Urinary bladder (tissue), 4 donors: ENCODE data around the gene PANK2. TPM values are rescaled to one million over a fixed set of nuclear protein-coding genes. Genes with fewer than 3 reads are reported as not detected.
"Not testable (repeated sequence)": the region's sequence is repeated elsewhere in the genome, so short reads cannot be mapped to it uniquely, and the experiment has no call there.

Experiments used
- DNase-seq: peaks from one replicate; pipeline ENCODE4 v3.0.0-alpha.2; 2015; ENCODE audit errors: extremely low spot score
- H3K27ac ChIP-seq: one replicate; pipeline ENCODE4 v1.5.1; 2013; ENCODE audit warnings: low read depth, mild to moderate bottlenecking, moderate library complexity
- H3K36me3 ChIP-seq: one replicate; pipeline ENCODE4 v1.6.1; 2013; ENCODE audit warnings: mild to moderate bottlenecking, moderate library complexity; ENCODE audit not compliant: insufficient read depth
- H3K4me1 ChIP-seq: one replicate; pipeline ENCODE4 v1.6.1; 2013; ENCODE audit warnings: mild to moderate bottlenecking, moderate library complexity; ENCODE audit not compliant: insufficient read depth
- H3K4me3 ChIP-seq: one replicate; pipeline ENCODE4 v1.5.1; 2013; ENCODE audit warnings: low read depth, low read length
- WGBS: extraction: QIAGEN DNeasy Blood & Tissue Kit; methylation state at CpG from one replicate; pipeline ENCODE4 v1.1.7; 2013; 5-methylcytosine and 5-hydroxymethylcytosine counted together
- polyA plus RNA-seq: library from polyadenylated mRNA; stranded (reverse); fragments of 200-250 nt; gene quantifications from one replicate; pipeline ENCODE4 v1.2.3, GENCODE V29; 2013
- total RNA-seq: library from RNA; depleted of rRNA; stranded (reverse); fragments of >200 nt; gene quantifications from one replicate; pipeline ENCODE4 v1.2.3, GENCODE V29; 2014
- donor health status: healthy with polysubstance abuse.
- donor health status: healthy.

PANK2 gene
- total RNA-seq = 53.4 TPM
- 22.1 TPM for polyA plus RNA-seq

GRCh38 chr20:3888622-3889488, at the start of gene PANK2:
TSS of gene PANK2 (plus strand) at chr20:3889387.
- peak; percentile 98 for DNase-seq
- Histone ChIP-seq H3K4me3 (peak within 1 kb of the TSS; percentile 93), H3K36me3 (no peaks in the 10 kb centered on the region), H3K4me1 (peaks cover 5% of the 10 kb centered on the region), H3K27ac (peak within 1 kb of the TSS; percentile 93)
- under 1% methylated on average over 72 of the region's 72 CpGs for WGBS

GRCh38 chr20:3840201-3840600, 49.0 kb upstream of the PANK2 start:
- DNase-seq, H3K4me3 ChIP-seq, H3K36me3 ChIP-seq, H3K4me1 ChIP-seq, H3K27ac ChIP-seq: not testable (repeated sequence)
- WGBS = 95% methylated on average over 7 of the region's 7 CpGs

GRCh38 chr20:3842348-3842930, 46.7 kb upstream of the PANK2 start:
- H3K36me3 ChIP-seq = no peaks in the 10 kb centered on the region
- no peak overlapping the region for H3K27ac ChIP-seq
- DNase-seq = no peak
- no peaks in the 10 kb centered on the region for H3K4me1 ChIP-seq
- WGBS = 82% methylated on average over 7 of the region's 7 CpGs
- no peak overlapping the region for H3K4me3 ChIP-seq

- H3K27ac ChIP-seq = no peak overlapping the region
- H3K4me3 ChIP-seq = no peak overlapping the region
- no peaks in the 10 kb centered on the region for H3K4me1 ChIP-seq
- H3K36me3 ChIP-seq = no peaks in the 10 kb centered on the region
- DNase-seq = no peak
- 60% methylated on average over 5 of the region's 5 CpGs for WGBS
These were observed 45.7 kb upstream of the PANK2 start for GRCh38 chr20:3843490-3843889.

GRCh38 chr20:3843990-3844619, 45.1 kb upstream of the PANK2 start:
- H3K4me1 ChIP-seq, H3K4me3 ChIP-seq, DNase-seq, H3K27ac ChIP-seq, H3K36me3 ChIP-seq: not testable (repeated sequence)
- WGBS = 96% methylated on average over 9 of the region's 9 CpGs

GRCh38 chr20:3846378-3846739, 42.8 kb upstream of the PANK2 start:
- peak overlapping the region; percentile 90 for H3K4me3 ChIP-seq
- no peaks in the 10 kb centered on the region for H3K36me3 ChIP-seq
- DNase-seq = no peak
- peak overlapping the region; percentile 87 for H3K27ac ChIP-seq
- H3K4me1 ChIP-seq = no peaks in the 10 kb centered on the region
- 0% methylated on average over 22 of the region's 22 CpGs for WGBS

- under 1% methylated on average over 72 of the region's 72 CpGs for WGBS
- DNase-seq = peak; percentile 18
- H3K4me1 ChIP-seq = no peaks in the 10 kb centered on the region
- peak within 1 kb of the TSS; percentile 92 for H3K27ac ChIP-seq
- no peaks in the 10 kb centered on the region for H3K36me3 ChIP-seq
- H3K4me3 ChIP-seq = peak within 1 kb of the TSS; percentile 90
These were observed 42.3 kb upstream of the PANK2 start, which contains the start of gene MAVS for GRCh38 chr20:3846740-3847428. TSS of gene MAVS (plus strand) at chr20:3846834. CDS start at chr20:3854625, 7,791 bp downstream.

- Histone ChIP-seq H3K4me3 (peak overlapping the region; percentile 90), H3K4me1 (no peaks in the 10 kb centered on the region), H3K36me3 (no peaks in the 10 kb centered on the region), H3K27ac (no peak overlapping the region)
- no peak for DNase-seq
- WGBS = 21% methylated on average over 8 of the region's 8 CpGs
These were observed 41.7 kb upstream of the PANK2 start for GRCh38 chr20:3847429-3847940.

GRCh38 chr20:3848565-3848964, 40.6 kb upstream of the PANK2 start:
- Histone ChIP-seq H3K27ac (no peak overlapping the region), H3K4me1 (no peaks in the 10 kb centered on the region), H3K4me3 (no peak overlapping the region), H3K36me3 (no peaks in the 10 kb centered on the region)
- WGBS = 92% methylated on average over 1 of the region's 1 CpG
- no peak for DNase-seq

- WGBS = 80% methylated on average over 4 of the region's 4 CpGs
- DNase-seq = no peak
- H3K36me3 ChIP-seq = peaks cover 6% of the 10 kb centered on the region
- no peaks in the 10 kb centered on the region for H3K4me1 ChIP-seq
- no peak overlapping the region for H3K4me3 ChIP-seq
- H3K27ac ChIP-seq = no peak overlapping the region
These were observed 34.7 kb upstream of the PANK2 start for GRCh38 chr20:3854462-3854871.

GRCh38 chr20:3857405-3857804, 31.8 kb upstream of the PANK2 start:
- no peak overlapping the region for H3K4me3 ChIP-seq
- peaks cover 10% of the 10 kb centered on the region for H3K36me3 ChIP-seq
- H3K4me1 ChIP-seq = no peaks in the 10 kb centered on the region
- H3K27ac ChIP-seq = no peak overlapping the region
- DNase-seq = no peak
- WGBS = 86% methylated on average over 14 of the region's 14 CpGs

GRCh38 chr20:3858689-3859088, 30.5 kb upstream of the PANK2 start:
- Histone ChIP-seq H3K4me3 (no peak overlapping the region), H3K4me1 (no peaks in the 10 kb centered on the region), H3K27ac (no peak overlapping the region), H3K36me3 (peaks cover 10% of the 10 kb centered on the region)
- WGBS = 95% methylated on average over 6 of the region's 6 CpGs
- DNase-seq = no peak

- Histone ChIP-seq H3K36me3 (peaks cover 16% of the 10 kb centered on the region), H3K4me1 (no peaks in the 10 kb centered on the region), H3K27ac (no peak overlapping the region), H3K4me3 (no peak overlapping the region)
- WGBS = 96% methylated on average over 7 of the region's 7 CpGs
- DNase-seq = no peak
These were observed 28.0 kb upstream of the PANK2 start for GRCh38 chr20:3861191-3861590.
